Measurements from ENCODE around the gene SYCN. TPM values are rescaled to one million over a fixed set of nuclear protein-coding genes. Genes with fewer than 3 reads are reported as not detected.
"Not testable (repeated sequence)": the region's sequence is repeated elsewhere in the genome, so short reads cannot be mapped to it uniquely, and the experiment has no call there.

Gene SYCN, protein sequence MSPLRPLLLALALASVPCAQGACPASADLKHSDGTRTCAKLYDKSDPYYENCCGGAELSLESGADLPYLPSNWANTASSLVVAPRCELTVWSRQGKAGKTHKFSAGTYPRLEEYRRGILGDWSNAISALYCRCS
- not detected in 2 replicates for total RNA-seq

DNA sequence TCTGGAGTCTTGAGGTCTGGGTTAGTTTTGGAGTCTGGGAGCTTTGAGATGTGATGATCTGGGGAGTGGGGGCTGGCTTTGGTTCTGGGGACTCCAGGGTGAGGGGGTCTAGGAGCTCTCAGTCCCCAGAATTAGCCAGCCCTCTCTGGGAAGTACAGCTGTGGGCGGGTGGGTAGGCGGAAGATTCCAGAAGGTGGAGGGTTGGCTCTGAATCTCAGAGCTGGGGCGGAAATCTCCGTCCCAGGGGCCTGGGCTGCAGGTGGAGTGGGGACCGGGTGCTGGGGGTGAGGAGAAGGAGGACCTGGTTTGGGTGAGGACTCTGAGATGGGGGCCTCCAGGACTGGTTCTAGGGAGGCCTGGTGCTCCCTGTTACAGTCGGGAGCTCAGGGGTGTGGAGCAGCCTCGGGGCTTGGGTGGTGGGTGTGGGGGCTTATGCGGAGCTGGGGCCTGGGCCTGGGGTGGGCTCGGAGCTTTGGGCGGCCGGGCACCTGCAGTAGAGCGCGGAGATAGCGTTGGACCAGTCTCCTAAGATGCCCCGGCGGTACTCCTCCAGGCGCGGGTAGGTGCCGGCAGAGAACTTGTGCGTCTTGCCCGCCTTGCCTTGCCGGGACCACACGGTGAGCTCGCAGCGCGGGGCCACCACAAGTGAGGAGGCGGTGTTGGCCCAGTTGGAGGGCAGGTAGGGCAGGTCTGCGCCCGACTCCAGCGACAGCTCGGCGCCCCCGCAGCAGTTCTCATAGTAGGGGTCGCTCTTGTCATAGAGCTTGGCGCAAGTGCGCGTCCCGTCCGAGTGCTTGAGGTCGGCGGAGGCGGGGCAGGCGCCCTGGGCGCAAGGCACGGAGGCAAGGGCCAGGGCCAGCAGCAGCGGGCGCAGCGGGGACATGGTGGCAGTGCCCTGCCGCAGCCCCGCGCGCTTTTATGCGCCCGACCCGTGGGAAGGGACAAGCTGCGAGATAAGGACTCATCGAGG lies at the start of gene SYCN:
Gene SYCN (minus strand): TSS at position 892 of the 970 bp plus-strand sequence. CDS start 9 bp downstream, at position 883.
- Mint-ChIP-seq H3K27ac (no peak within 1 kb of the TSS), H3K36me3 (ENCODE audit: low read depth) (no peaks in the 10 kb centered on the region), H3K4me1 (ENCODE audit: low read depth) (no peaks in the 10 kb centered on the region), H3K4me3 (ENCODE audit: low read depth) (no peak within 1 kb of the TSS), H3K27me3 (ENCODE audit: low read depth) (peaks cover 46% of the 10 kb centered on the region), H3K9me3 (no peaks in the 10 kb centered on the region)
- no peak for DNase-seq (ENCODE audit: low spot score)
- intact Hi-C loops (cut with micrococcal nuclease), result no loop called here

DNA sequence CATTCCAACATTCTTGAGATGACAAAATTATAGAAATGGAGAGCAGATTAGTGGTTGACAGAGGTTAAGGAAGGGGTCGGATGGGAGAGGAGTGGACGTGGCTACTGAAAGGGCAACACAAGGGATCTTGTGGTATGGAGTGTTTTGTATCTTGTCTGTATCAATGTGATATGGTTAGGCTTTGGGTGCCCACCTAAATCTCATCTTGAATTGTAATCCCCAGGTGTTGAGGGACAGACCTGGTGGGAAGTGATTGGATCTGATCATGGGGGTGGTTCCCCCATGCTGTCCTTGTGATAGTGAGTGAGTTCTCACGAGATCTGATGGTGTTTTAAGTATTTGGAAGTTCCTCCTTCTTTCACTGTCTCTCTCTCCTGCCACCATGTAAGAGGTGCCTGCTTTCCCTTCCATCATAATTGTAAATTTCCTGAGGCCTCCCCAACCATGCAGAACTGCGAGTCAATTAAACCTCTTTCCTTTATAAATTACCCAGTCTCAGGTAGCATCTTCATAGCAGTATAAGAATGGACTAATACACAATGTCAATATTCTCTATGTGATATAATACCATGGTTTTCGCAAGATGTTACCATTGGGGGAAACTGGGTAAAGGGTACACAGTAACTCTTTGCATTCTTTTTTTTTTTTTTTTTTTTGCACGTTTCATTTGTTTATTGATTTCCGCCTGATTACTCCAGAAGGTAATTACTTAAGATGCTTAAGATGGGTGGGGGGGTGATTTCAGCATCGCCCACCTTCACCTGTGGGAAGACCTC lies 49.5 kb upstream of the SYCN start:
- Mint-ChIP-seq H3K4me1 (ENCODE audit: low read depth) (peaks cover 7% of the 10 kb centered on the region), H3K4me3 (ENCODE audit: low read depth) (no peak overlapping the region), H3K9me3 (no peaks in the 10 kb centered on the region), H3K36me3 (ENCODE audit: low read depth) (no peaks in the 10 kb centered on the region), H3K27ac (no peak overlapping the region), H3K27me3 (ENCODE audit: low read depth) (peaks cover 16% of the 10 kb centered on the region)
- intact Hi-C loops (cut with micrococcal nuclease), result no loop called here
- DNase-seq (ENCODE audit: low spot score), result no peak

DNA sequence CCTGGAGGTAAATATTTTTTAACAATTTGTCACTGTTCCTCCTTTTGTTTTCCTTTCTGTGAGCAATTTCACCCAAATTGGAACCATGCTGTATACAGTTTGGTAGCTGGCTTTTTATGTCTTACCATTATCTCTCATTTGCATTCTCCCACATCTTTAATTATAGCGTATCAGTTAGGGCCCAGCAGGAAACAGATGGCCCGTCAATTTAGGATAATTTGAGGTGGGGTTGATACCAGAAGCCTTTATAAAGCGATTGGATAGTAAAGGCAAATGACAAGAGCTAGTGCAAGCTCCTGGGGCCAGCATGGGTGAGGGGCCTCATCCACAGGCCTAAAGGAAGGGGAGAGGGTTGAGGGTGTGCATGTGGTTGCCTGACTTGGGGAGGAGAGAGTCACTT lies 48.4 kb upstream of the SYCN start:
- intact Hi-C loops (cut with micrococcal nuclease), result no loop called here
- DNase-seq (ENCODE audit: low spot score), result no peak
- H3K4me3 Mint-ChIP-seq (ENCODE audit: low read depth), result no peak overlapping the region
- H3K36me3 Mint-ChIP-seq (ENCODE audit: low read depth), result no peaks in the 10 kb centered on the region
- no peaks in the 10 kb centered on the region for H3K9me3 Mint-ChIP-seq
- H3K4me1 Mint-ChIP-seq (ENCODE audit: low read depth), result peaks cover 1% of the 10 kb centered on the region
- no peak overlapping the region for H3K27ac Mint-ChIP-seq
- H3K27me3 Mint-ChIP-seq (ENCODE audit: low read depth), result peaks cover 16% of the 10 kb centered on the region

DNA sequence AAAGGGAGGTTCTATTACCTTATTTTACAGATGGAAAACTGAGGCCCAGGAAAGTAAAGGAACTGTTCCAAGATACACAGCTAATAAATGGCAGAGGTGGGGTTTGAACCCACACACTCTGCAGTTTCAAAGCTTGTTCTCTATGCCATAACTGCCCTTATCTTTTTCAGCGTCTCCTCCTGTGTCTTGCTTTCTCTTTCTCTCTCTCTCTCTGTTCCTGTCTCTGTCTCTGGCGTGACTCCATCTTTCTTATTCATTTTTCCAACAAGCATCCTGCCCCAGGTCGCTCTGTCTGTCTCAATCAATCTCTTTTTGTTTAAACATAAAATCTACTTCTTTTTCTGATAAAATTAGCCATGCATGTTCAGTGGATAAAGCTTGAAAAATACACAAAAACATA lies 47.8 kb upstream of the SYCN start:
- H3K4me1 Mint-ChIP-seq (ENCODE audit: low read depth), result peaks cover 1% of the 10 kb centered on the region
- DNase-seq (ENCODE audit: low spot score), result no peak
- peaks cover 17% of the 10 kb centered on the region for H3K27me3 Mint-ChIP-seq (ENCODE audit: low read depth)
- H3K9me3 Mint-ChIP-seq, result no peaks in the 10 kb centered on the region
- H3K4me3 Mint-ChIP-seq (ENCODE audit: low read depth), result no peak overlapping the region
- H3K27ac Mint-ChIP-seq, result no peak overlapping the region
- intact Hi-C loops (cut with micrococcal nuclease), result no loop called here
- no peaks in the 10 kb centered on the region for H3K36me3 Mint-ChIP-seq (ENCODE audit: low read depth)

DNA sequence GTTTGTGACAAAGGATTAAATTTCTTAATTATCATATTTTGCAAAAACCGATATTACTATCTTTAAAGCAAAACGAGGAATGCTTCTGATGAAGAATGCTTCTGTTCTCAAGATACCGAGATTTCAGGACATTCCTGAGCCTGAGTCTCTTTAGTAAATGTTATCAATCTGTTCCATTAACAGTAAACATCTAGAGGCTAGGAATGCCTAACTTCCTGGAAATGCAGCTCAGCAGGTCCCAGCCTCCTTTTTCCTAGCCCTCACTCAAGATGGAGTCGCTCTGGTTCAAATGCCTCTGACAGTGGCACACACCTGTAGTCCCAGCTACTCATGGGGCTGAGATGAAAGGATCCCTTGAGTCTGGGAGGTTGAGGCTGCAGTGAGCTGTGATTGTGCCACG lies 47.0 kb upstream of the SYCN start:
- Mint-ChIP-seq H3K4me1 (ENCODE audit: low read depth) (peaks cover 1% of the 10 kb centered on the region), H3K27ac (no peak overlapping the region), H3K27me3 (ENCODE audit: low read depth) (peaks cover 16% of the 10 kb centered on the region), H3K9me3 (no peaks in the 10 kb centered on the region), H3K36me3 (ENCODE audit: low read depth) (no peaks in the 10 kb centered on the region), H3K4me3 (ENCODE audit: low read depth) (no peak overlapping the region)
- DNase-seq (ENCODE audit: low spot score), result no peak
- intact Hi-C loops (cut with micrococcal nuclease), result no loop called here

DNA sequence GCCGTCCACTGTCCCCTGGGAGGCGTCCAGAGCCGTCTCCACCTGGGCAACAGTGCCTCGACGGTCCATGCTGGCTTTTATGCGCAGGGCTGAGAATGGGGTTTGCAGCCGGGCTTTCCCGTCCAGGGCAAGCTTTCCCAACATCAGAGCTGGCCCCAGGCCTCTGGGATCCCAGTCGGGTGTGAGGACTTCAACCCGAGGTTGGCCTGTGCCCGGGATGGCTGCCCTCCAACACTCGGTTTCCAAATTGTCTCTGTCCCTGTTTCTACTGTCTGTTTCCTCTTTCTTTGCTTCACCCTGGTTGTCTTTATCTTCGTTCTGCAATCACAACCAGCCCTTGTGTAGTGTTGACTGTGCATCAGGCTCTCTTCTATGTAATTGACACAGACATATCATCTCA lies 44.7 kb upstream of the SYCN start, which contains the start of gene IFNL4:
Gene IFNL4 (minus strand): TSS at position 51 of the 400 bp plus-strand sequence.
- peaks cover 1% of the 10 kb centered on the region for H3K4me1 Mint-ChIP-seq (ENCODE audit: low read depth)
- H3K4me3 Mint-ChIP-seq (ENCODE audit: low read depth), result no peak within 1 kb of the TSS
- intact Hi-C loops (cut with micrococcal nuclease), result no loop called here
- H3K9me3 Mint-ChIP-seq, result no peaks in the 10 kb centered on the region
- no peaks in the 10 kb centered on the region for H3K36me3 Mint-ChIP-seq (ENCODE audit: low read depth)
- DNase-seq (ENCODE audit: low spot score), result no peak
- no peak within 1 kb of the TSS for H3K27ac Mint-ChIP-seq
- H3K27me3 Mint-ChIP-seq (ENCODE audit: low read depth), result peaks cover 16% of the 10 kb centered on the region

DNA sequence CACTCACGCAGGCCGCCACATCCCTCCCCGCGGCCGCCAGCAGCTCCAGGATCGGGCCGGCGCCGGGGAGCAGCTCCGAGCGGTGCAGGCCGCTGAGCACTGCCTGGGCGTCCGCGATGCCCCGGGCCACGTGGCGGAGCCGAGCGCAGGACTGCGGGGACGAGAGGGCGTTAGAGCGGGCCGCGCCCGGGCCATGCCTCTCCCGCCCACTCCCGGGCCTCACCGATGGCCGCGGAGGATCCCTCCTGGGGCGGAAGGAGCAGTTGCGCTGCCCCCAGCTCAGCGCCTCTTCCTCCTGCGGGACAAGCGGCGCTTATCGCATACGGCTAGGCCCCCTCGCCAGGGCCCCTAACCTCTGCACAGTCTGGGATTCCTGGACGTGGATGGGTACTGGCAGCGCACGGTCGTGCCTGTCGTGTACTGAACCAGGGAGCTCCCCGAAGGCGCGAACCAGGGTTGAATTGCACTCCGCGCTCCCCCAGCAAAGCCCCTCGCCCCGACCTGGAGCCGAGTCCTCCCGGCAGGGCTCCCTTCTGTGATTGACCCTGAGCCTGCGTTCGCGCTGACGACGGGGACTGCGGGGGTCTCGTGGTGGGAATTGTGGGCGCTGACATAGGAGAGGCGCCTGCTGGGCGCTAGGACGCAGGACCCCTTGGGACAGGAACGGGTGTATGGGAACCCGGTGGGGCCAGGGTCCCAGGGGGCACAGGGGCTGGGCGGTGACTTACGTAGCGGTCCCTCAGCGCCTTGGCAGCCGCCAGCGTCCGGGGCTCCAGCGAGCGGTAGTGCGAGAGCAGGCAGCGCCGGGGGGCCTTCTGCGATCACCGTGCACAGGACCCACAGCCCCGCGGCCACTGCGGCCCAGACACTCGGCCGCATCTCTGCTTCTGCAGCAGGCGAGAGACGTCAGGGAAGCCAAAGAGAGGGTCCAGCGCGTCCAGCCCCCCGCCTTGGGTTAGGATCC lies 43.9 kb upstream of the SYCN start:
- no peaks in the 10 kb centered on the region for H3K9me3 Mint-ChIP-seq
- intact Hi-C loops (cut with micrococcal nuclease), result no loop called here
- no peak for DNase-seq (ENCODE audit: low spot score)
- no peak overlapping the region for H3K27ac Mint-ChIP-seq
- H3K27me3 Mint-ChIP-seq (ENCODE audit: low read depth), result peaks cover 19% of the 10 kb centered on the region
- peaks cover 1% of the 10 kb centered on the region for H3K4me1 Mint-ChIP-seq (ENCODE audit: low read depth)
- no peak overlapping the region for H3K4me3 Mint-ChIP-seq (ENCODE audit: low read depth)
- H3K36me3 Mint-ChIP-seq (ENCODE audit: low read depth), result no peaks in the 10 kb centered on the region

DNA sequence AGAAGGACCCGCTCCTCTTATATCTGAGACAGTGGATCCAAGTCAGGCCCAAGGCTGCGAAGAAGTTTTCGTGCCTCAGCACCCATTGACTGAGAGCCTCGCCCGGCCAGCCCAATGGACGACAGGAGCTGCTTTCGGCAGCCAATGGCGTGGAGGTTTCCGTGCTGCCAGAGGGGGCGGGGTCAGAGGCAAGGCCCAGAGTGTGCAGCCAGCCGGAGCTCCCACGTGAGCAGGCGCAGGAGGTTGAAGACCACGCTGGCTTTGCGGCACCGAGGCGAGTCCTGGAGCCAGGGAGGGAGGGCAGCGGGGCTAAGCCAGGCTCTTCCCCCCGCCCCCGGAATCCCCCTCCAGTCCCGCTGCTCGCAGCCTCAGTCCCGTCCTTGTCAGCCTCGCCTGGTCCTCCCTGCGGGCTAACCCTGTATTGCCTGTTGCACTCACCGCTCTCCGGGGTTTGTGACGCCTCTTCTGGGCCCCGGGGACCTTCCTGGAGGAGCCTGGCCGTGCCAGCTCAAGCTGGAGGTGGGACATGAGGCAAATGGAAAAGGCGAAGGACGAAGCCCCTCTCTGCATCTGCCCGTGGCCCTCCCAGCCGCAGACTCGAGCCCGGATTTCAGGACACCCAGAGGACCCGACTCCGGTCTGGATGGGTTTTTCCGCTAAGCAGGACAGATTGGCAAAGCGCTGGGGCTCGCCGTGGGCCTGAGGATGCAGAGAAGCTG lies 43.0 kb upstream of the SYCN start:
- peaks cover 1% of the 10 kb centered on the region for H3K4me1 Mint-ChIP-seq (ENCODE audit: low read depth)
- H3K27me3 Mint-ChIP-seq (ENCODE audit: low read depth), result peaks cover 16% of the 10 kb centered on the region
- no peak overlapping the region for H3K4me3 Mint-ChIP-seq (ENCODE audit: low read depth)
- intact Hi-C loops (cut with micrococcal nuclease), result no loop called here
- no peak overlapping the region for H3K27ac Mint-ChIP-seq
- no peaks in the 10 kb centered on the region for H3K36me3 Mint-ChIP-seq (ENCODE audit: low read depth)
- no peak for DNase-seq (ENCODE audit: low spot score)
- H3K9me3 Mint-ChIP-seq, result no peaks in the 10 kb centered on the region

DNA sequence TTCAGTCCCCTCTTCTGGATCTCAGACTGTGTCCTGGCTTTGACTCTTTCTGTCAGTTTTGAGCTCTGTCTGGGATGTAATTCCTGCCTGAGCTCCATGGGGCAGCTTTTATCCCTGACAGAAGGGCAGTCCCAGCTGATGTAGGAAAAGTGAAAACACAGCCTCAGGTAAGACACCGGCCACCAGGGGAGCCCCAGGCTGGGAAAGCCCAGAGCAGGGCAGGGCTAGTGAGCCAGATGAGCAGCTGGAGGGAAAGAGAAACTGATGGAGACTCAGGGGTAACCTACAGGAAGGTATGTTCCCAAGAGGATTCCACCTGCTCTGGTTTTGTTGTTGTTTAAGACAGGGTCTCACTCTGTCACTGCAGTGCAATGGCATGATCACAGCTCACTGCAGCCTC lies 41.1 kb upstream of the SYCN start:
- H3K36me3 Mint-ChIP-seq (ENCODE audit: low read depth); H3K9me3 Mint-ChIP-seq; H3K4me1 Mint-ChIP-seq (ENCODE audit: low read depth); intact Hi-C loops (cut with micrococcal nuclease); DNase-seq (ENCODE audit: low spot score); H3K27ac Mint-ChIP-seq; H3K4me3 Mint-ChIP-seq (ENCODE audit: low read depth): not testable (repeated sequence)
- peaks cover 13% of the 10 kb centered on the region for H3K27me3 Mint-ChIP-seq (ENCODE audit: low read depth)

DNA sequence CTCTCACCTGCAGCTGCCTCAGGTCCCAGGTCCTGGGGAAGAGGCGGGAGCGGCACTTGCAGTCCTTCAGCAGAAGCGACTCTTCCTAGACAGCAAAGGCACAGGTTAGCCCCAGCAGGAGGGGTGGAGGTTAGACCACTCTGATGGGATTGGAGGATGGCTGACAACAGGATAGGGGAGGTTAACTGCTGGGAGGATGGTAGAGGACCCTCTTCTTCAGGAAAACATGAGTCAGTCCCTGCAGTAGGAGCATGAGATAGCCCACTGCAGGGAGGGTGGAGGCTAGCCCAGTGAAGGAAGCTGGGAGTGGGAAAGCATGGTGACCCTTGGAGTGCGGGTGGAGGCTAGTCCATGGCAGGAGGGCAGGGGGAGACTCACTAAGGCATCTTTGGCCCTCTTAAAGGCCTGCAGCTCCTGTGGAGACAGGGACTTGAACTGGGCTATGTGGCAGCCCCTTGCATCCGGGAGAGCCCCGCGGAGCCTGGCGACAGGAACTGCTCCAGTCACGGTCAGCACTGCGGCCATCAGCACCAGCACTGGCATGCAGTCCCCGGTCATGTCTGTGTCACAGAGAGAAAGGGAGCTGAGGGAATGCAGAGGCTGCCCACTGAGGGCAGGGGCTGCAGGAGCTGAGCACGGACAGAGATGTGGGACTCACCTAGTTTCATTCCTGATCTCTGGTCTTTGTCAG lies 40.5 kb upstream of the SYCN start, which contains the start of gene IFNL3:
Gene IFNL3 (minus strand): TSS at position 597 of the 691 bp plus-strand sequence. CDS start 39 bp downstream, at position 558.
- H3K36me3 Mint-ChIP-seq (ENCODE audit: low read depth); H3K9me3 Mint-ChIP-seq; H3K27ac Mint-ChIP-seq; H3K4me1 Mint-ChIP-seq (ENCODE audit: low read depth); H3K4me3 Mint-ChIP-seq (ENCODE audit: low read depth); intact Hi-C loops (cut with micrococcal nuclease); DNase-seq (ENCODE audit: low spot score): not testable (repeated sequence)
- H3K27me3 Mint-ChIP-seq (ENCODE audit: low read depth), result peaks cover 12% of the 10 kb centered on the region

DNA sequence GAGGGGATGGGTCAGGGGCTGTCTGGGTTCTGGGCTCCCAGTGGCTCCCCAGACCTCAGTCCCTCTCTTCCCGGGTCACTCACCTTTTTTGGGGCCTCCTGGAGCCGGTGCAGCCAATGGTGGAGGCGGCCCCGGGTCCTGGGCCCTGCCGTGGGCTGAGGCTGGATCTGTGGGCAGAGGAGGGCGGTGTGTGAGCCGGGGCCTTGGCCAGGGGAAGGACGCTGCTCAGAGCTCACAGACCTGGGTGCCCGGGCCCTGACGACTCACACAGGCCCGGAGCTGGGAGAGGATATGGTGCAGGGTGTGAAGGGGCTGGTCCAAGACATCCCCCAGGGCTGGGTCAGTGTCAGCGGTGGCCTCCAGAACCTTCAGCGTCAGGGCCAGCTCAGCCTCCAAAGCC lies 39.7 kb upstream of the SYCN start:
- H3K36me3 Mint-ChIP-seq (ENCODE audit: low read depth); H3K27me3 Mint-ChIP-seq (ENCODE audit: low read depth); H3K4me3 Mint-ChIP-seq (ENCODE audit: low read depth); intact Hi-C loops (cut with micrococcal nuclease); H3K27ac Mint-ChIP-seq; H3K9me3 Mint-ChIP-seq; H3K4me1 Mint-ChIP-seq (ENCODE audit: low read depth); DNase-seq (ENCODE audit: low spot score): not testable (repeated sequence)
